ENCODE measurements around the gene HIVEP3.

Gene HIVEP3

GRCh38 chr1:41709331-41709730 is 209.4 kb downstream of the HIVEP3 start:
- Histone ChIP-seq H3K4me3 (no peak overlapping the region), H3K27ac (no peak overlapping the region)
- no peak for DNase-seq (ENCODE audit: low spot score)
- TF ChIP-seq CTCF (IDR thresholded peaks at IDR 0.05) = no peak

GRCh38 chr1:41708332-41708731 is 210.4 kb downstream of the HIVEP3 start:
- DNase-seq (ENCODE audit: low spot score) = no peak
- TF ChIP-seq CTCF (IDR thresholded peaks at IDR 0.05) = no peak
- Histone ChIP-seq H3K4me3 (no peak overlapping the region), H3K27ac (no peak overlapping the region)

DNA sequence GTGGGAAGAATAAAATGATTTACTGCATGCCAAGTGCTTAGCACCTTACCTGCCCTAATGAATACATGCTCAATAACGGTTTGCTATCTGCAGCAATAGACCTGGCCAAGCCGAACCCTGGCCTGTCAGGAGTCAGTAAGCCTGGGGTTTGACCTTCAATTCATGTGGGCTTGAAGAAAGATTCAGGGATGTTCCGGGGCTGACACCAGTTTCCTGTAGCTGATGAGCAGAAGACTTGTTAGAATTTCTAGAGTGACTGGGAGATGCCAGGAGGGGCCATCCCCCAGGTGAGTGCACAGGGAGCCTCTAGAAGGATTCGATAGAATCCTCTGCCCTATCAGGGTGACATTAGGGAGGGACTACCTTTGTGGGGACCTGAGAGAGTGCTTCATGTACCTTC is 210.9 kb downstream of the HIVEP3 start:
- no peak for DNase-seq (ENCODE audit: low spot score)
- H3K27ac ChIP-seq = no peak overlapping the region
- no peak for TF ChIP-seq CTCF (IDR thresholded peaks at IDR 0.05)
- no peak overlapping the region for H3K4me3 ChIP-seq

GRCh38 chr1:41705798-41706197 is 212.9 kb downstream of the HIVEP3 start:
- DNase-seq (ENCODE audit: low spot score) = no peak
- Histone ChIP-seq H3K4me3 (no peak overlapping the region), H3K27ac (no peak overlapping the region)
- no peak for TF ChIP-seq CTCF (IDR thresholded peaks at IDR 0.05)

- no peak for DNase-seq (ENCODE audit: low spot score)
- no peak overlapping the region for H3K27ac ChIP-seq
- H3K4me3 ChIP-seq = no peak overlapping the region
Measured at GRCh38 chr1:41704196-41704595, 214.5 kb downstream of the HIVEP3 start.

GRCh38 chr1:41702771-41703170 is 216.0 kb downstream of the HIVEP3 start:
- no peak for TF ChIP-seq CTCF (IDR thresholded peaks at IDR 0.05)
- no peak overlapping the region for H3K27ac ChIP-seq
- no peak overlapping the region for H3K4me3 ChIP-seq
- DNase-seq (ENCODE audit: low spot score) = no peak

More at GRCh38 chr1:41704196-41704595, 214.5 kb downstream of the HIVEP3 start:
- no peak for TF ChIP-seq CTCF (IDR thresholded peaks at IDR 0.05)

DNA sequence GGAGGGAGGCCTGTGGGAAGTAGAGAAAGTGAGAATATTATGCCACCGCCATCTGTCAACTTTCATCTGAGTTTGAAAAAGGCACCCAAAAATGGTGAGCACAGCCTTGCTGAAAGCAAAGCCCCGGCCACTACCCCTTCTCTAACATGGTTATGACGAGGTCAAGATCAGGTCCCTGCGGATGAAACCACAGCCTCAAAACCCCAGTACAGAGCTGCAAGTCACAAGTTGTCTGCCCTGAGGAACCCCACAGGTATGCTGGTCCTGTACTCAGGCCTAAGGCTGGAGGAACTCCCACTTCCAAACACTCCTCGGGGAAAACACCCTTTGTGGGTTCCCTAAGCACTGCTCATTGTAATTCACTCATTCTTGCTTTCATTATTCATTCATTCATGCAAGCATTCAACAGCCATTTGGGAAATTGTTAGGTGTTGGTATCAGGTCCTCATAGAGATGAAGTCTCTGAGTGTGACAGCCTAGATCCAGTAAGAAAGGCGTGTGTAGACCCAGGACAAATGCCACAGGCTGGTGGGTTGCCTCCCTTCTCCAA is 217.7 kb downstream of the HIVEP3 start:
- no peak overlapping the region for H3K27ac ChIP-seq
- no peak for TF ChIP-seq CTCF (IDR thresholded peaks at IDR 0.05)

More for the DNA sequence above, 217.7 kb downstream of the HIVEP3 start:
- no peak for DNase-seq (ENCODE audit: low spot score)
- no peak overlapping the region for H3K4me3 ChIP-seq

All from coronary artery (tissue), 2 donors.